Stimulated activated CD4-positive, alpha-beta T cell treated with anti-CD3 and anti-CD28 coated beads, Interleukin-12 subunit alpha, Interleukin-12 subunit beta, amount 100 ng/mL, for 4 hours (primary cell): ENCODE results near the gene XRN1.
"Not testable (repeated sequence)": the region's sequence is repeated elsewhere in the genome, so short reads cannot be mapped to it uniquely, and the experiment has no call there.

Source experiments
- DNase-seq: peaks from one replicate; pipeline ENCODE4 v3.0.0-alpha.2; 2020

XRN1 gene

GRCh38 chr3:142436951-142437585 is 10.8 kb downstream of the XRN1 start:
- DNase-seq, result no peak

- no peak for DNase-seq
Observed at GRCh38 chr3:142434503-142434902, 13.3 kb downstream of the XRN1 start.

GRCh38 chr3:142433110-142433509 is 14.7 kb downstream of the XRN1 start:
- no peak for DNase-seq

GRCh38 chr3:142429582-142429981 is 18.3 kb downstream of the XRN1 start:
- DNase-seq, result no peak

- DNase-seq, result no peak
Observed at GRCh38 chr3:142424754-142425153, 23.1 kb downstream of the XRN1 start.

GRCh38 chr3:142418926-142419592 is 28.8 kb downstream of the XRN1 start:
- no peak for DNase-seq

- DNase-seq, result no peak
Observed at GRCh38 chr3:142417302-142417701, 30.5 kb downstream of the XRN1 start.

GRCh38 chr3:142400537-142400936 is 47.3 kb downstream of the XRN1 start:
- not testable (repeated sequence) for DNase-seq

- no peak for DNase-seq
Observed at GRCh38 chr3:142394921-142395622, 52.8 kb downstream of the XRN1 start.

- no peak for DNase-seq
Observed at GRCh38 chr3:142385078-142385477, 62.8 kb downstream of the XRN1 start.

- DNase-seq, result no peak
Observed at GRCh38 chr3:142374687-142375086, 73.2 kb downstream of the XRN1 start.

- DNase-seq, result not testable (repeated sequence)
Observed at GRCh38 chr3:142369576-142369975, 78.3 kb downstream of the XRN1 start.

GRCh38 chr3:142366434-142366833 is 81.4 kb downstream of the XRN1 start:
- DNase-seq, result no peak

GRCh38 chr3:142363936-142364467 is 83.8 kb downstream of the XRN1 start:
- DNase-seq, result no peak

- DNase-seq, result not testable (repeated sequence)
Observed at GRCh38 chr3:142363433-142363832, 84.4 kb downstream of the XRN1 start.

GRCh38 chr3:142359367-142359766 is 88.5 kb downstream of the XRN1 start:
- no peak for DNase-seq

GRCh38 chr3:142356818-142357217 is 91.0 kb downstream of the XRN1 start:
- no peak for DNase-seq

GRCh38 chr3:142355692-142356091 is 92.1 kb downstream of the XRN1 start:
- DNase-seq, result no peak

- DNase-seq, result no peak
Observed at GRCh38 chr3:142354076-142354475, 93.8 kb downstream of the XRN1 start.

GRCh38 chr3:142353571-142353970 is 94.3 kb downstream of the XRN1 start:
- no peak for DNase-seq

GRCh38 chr3:142352698-142353097 is 95.1 kb downstream of the XRN1 start:
- not testable (repeated sequence) for DNase-seq

GRCh38 chr3:142348460-142348859 is 99.4 kb downstream of the XRN1 start:
- DNase-seq, result no peak

- DNase-seq, result no peak
Observed at GRCh38 chr3:142337994-142338393, 109.8 kb downstream of the XRN1 start.

- DNase-seq, result no peak
Observed at GRCh38 chr3:142332390-142332789, 115.4 kb downstream of the XRN1 start.
